Globus pallidus (tissue), 1 donor: ENCODE measurements around the gene KCNK1.

ENCODE experiments used
- DNase-seq: peaks from one replicate; pipeline ENCODE4 v3.0.0-alpha.2; 2015; ENCODE audit warnings: low spot score

The KCNK1 gene

GRCh38 chr1:233636503-233636877, 22.6 kb downstream of the KCNK1 start:
- DNase-seq, result no peak

DNA sequence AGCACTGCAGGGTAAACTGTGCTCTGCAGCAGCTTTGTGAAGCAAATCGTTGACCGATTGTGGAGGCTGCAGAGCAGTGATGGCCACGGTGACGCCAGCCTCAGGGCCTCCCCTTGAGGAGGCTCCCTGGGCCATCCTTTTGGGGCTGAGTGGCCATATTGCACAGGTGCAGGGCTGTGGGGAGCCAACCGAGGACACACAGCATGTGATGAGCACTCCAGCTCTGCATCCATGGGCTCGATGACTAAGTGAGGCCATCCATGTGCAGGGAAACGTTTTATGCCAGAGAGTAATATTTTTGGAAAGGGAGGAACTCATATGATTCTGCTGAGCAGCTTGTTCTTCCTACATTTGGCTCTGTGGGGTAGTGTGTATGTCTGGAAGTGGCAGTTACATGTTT, 24.6 kb downstream of the KCNK1 start:
- no peak for DNase-seq

DNA sequence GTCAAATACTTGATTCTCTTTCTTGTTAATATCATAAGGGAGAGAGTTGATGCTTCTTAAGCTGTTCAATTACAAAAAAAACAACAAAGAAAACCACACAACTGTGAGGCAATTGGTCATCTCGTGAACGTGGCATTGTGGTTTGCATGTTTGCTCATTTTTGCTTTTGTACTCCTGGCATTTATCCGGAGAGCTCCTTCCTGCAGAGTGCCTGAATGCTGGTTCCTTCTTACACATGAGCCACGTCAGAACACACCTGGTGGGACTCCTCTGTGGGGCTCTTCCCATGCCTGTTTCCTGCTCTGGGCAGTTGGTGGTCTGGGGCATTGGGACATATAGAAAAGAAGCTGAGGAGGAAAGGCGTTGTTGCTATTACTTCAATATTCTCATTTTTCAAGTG, 25.7 kb downstream of the KCNK1 start:
- DNase-seq, result no peak

- no peak for DNase-seq
Observed at GRCh38 chr1:233640179-233640578, 26.3 kb downstream of the KCNK1 start.

- DNase-seq, result no peak
Observed at GRCh38 chr1:233641029-233641428, 27.1 kb downstream of the KCNK1 start.

DNA sequence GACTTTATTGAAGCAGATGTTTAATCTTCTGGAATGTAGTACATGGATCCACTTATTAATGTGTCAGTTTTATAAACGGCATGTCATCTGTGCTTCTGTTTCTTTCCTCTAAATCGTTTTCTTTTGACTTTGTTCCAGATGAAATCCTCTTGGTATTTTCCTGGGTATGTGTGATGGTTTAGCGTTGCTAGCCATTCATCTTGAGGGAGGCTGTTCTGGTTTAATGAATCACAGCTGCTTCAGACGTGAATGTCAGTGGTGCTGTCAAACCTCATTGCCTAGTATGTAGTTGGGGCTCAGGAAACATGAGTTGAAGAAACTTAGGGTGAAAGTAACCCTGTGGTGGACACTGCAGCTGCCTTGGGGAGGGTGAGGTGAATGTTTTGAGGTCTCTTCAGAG, 33.2 kb downstream of the KCNK1 start:
- no peak for DNase-seq

- no peak for DNase-seq
Observed at GRCh38 chr1:233647636-233648035, 33.7 kb downstream of the KCNK1 start.

DNA sequence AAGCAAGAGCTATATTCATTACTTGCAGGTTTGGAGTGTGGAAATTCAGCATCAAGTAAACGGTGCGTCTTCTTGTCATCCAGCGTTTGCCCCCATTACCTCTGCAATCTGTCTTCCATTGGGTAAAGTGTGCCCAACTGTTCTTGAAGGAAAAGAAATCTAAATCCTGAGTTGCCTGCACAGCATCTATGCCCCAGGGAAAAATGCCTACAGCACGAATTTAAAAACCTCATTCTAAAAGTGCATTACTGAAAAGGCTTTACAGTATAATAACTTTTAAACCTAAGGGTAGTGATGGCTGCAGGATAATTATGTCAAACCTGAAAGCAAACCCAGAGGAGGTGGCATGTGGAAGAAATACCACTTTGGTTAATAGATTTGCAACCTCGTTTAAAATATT, 37.2 kb downstream of the KCNK1 start:
- no peak for DNase-seq

GRCh38 chr1:233651563-233652233, 37.8 kb downstream of the KCNK1 start:
- no peak for DNase-seq

DNA sequence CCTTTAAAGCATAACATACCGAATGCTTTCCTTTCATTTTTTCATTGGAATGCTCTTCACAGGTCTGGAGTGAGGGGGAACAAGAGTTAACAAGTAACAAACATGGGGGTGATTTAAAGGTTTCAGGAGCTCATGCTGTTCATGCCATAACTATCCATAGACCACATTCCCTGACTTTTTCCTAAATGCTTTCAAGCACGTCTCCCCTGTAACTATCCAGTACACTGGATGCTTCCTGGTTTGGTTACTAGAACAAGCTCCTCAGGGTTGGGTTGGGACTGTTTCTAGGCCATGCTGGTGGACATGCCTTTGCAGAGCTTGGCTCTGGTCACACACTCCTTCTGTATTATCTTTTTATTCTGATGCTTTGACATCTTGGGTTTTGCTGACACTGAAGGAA, 38.6 kb downstream of the KCNK1 start:
- no peak for DNase-seq

GRCh38 chr1:233654658-233655280, 40.9 kb downstream of the KCNK1 start:
- DNase-seq, result no peak

- DNase-seq, result no peak
Observed at GRCh38 chr1:233655301-233655740, 41.4 kb downstream of the KCNK1 start.

- DNase-seq, result peak; percentile 40
Observed at GRCh38 chr1:233656032-233656635, 42.2 kb downstream of the KCNK1 start.

DNA sequence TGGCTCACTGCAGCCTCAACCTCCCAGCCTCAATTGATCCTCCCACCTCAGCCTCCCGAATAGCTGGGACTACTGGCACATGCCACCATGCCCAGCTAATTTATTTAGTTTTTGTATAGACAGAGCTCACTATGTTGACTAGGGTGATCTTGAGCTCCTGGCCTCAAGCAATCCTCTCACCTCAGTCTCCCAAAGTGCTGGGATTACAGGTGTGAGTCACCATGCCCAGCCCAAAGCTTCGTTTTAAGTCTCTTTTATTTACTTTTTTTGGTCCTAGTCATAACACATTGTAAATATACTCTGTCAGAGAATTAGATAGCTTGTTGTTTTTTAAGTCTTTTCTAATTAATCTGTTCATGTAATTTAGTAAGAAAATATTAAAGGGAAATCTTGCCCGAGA, 42.8 kb downstream of the KCNK1 start:
- DNase-seq, result no peak

DNA sequence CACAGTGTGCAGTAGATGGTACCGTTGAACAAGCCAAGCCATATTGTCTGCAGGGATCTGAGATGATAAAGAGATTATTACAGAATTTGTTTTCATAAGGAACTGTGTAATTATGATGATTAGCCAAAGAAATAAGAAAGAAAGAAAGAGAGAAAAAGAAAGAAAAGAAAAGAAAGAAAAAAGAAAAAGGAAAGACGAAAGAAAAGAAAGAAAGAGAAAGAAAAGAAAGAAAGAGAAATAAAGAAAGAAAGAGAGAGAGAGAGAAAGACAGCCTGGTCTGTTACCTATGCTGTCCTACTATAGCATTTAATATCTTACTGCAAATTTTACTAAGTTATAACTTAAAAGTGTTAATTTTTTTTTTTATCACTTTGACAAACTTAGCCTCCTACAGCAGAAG, 43.6 kb downstream of the KCNK1 start:
- no peak for DNase-seq

DNA sequence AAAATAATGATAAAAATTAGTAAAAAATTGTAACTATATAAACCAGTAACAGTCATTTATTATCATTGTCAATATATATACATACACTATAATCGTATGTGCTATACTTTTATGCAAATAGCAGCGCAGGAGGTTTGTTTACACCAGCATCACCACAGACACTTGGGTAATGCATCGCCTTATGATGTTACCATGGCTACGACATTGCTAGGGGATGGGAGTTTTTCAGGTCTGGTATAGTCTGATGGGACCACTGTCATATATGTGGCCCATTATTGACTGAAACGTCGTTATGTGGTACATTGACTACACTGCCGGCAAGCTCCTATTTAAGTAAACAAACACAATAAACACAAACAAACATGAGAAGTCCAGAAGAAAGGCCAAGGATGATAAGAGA, 45.6 kb downstream of the KCNK1 start:
- no peak for DNase-seq

- no peak for DNase-seq
Observed at GRCh38 chr1:233661376-233662159, 47.7 kb downstream of the KCNK1 start.

DNA sequence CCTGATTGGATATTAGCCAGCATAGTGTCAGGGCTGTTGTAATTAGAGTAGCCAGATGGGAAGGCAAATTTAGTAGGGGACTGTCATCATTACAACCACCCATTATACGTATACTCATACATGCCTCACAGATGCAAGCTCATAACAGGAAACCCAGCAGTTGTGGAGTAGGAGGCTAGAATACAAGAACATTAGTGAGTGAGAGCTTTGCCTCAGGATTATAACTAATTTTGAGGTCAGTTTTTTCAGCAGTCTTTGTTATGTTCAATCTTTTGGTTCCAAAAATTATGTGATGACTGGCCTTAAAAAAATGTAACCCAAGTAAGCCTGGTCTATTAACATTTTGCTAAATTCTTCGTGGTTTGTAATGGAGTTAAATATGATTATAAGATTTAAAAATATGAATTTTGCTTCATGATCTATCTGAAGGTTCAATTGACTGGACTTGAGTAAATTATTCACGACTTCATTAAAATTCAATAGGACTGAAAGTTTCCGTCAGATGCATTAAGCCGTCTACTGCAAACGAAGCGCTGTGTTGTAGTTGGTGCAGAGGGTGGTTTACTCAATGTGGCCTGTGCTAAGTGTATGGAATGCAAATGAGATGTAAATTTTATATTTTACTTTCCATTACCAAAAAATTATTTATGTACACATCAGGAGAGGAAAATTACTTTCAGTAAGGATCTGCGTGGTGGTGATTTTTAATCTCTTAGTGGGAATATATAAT, 48.8 kb downstream of the KCNK1 start:
- no peak for DNase-seq

- DNase-seq, result no peak
Observed at GRCh38 chr1:233664253-233664652, 50.3 kb downstream of the KCNK1 start.

GRCh38 chr1:233664804-233665574, 51.1 kb downstream of the KCNK1 start:
- no peak for DNase-seq

GRCh38 chr1:233665575-233666270, 51.8 kb downstream of the KCNK1 start:
- no peak for DNase-seq
